WTC11 (cell line): ENCODE results near the gene PTCSC3.

Experiments
- FOXK1 ChIP-seq: sonication (generic); formaldehyde crosslinking; IDR thresholded peaks from 2 replicates; pipeline ENCODE4 v1.8.0; 2022; ENCODE audit warnings: mild to moderate bottlenecking, moderate library complexity, missing genetic modification reagents
- TEAD4 ChIP-seq: sonication (generic); formaldehyde crosslinking; IDR thresholded peaks from 2 replicates; pipeline ENCODE4 v1.8.0; 2022; ENCODE audit warnings: mild to moderate bottlenecking, missing genetic modification reagents
- TP53 ChIP-seq: sonication (generic); formaldehyde crosslinking; IDR thresholded peaks from 2 replicates; pipeline ENCODE4 v1.8.1; 2023; ENCODE audit warnings: mild to moderate bottlenecking, missing genetic modification reagents
- ZNF219 ChIP-seq: sonication (generic); formaldehyde crosslinking; IDR thresholded peaks from 2 replicates; pipeline ENCODE4 v1.8.0; 2023; ENCODE audit warnings: missing genetic modification reagents, mild to moderate bottlenecking, borderline replicate concordance
- TF ChIP-seq, protein P1 (sequence below): fragments of 200-600 bp; IDR thresholded peaks from 2 replicates; pipeline ENCODE4 v1.8.0; 2022; ENCODE audit warnings: antibody characterized with exemption
- TF ChIP-seq, protein P2 (sequence below): sonication (generic); formaldehyde crosslinking; IDR thresholded peaks from 2 replicates; pipeline ENCODE4 v1.8.1; 2022; ENCODE audit warnings: low read depth, missing genetic modification reagents, borderline replicate concordance
- TF ChIP-seq, protein P3 (sequence below): sonication (generic); formaldehyde crosslinking; IDR thresholded peaks from 2 replicates; pipeline ENCODE4 v1.8.0; 2022; ENCODE audit warnings: missing genetic modification reagents
- TF ChIP-seq, protein P4 (sequence below): sonication (generic); formaldehyde crosslinking; IDR thresholded peaks from 2 replicates; pipeline ENCODE4 v1.8.1; 2023; ENCODE audit warnings: mild to moderate bottlenecking, missing genetic modification reagents
- TF ChIP-seq, protein P5 (sequence below): sonication (generic); formaldehyde crosslinking; IDR thresholded peaks from 2 replicates; pipeline ENCODE4 v1.8.0; 2022; ENCODE audit warnings: mild to moderate bottlenecking, missing genetic modification reagents
- TF ChIP-seq, protein P6 (sequence below): sonication (generic); formaldehyde crosslinking; conservative IDR thresholded peaks from 2 replicates; pipeline ENCODE4 v1.8.1; 2022; ENCODE audit warnings: mild to moderate bottlenecking, missing genetic modification reagents
- TF ChIP-seq, protein P7 (sequence below): sonication (generic); formaldehyde crosslinking; IDR thresholded peaks from 2 replicates; pipeline ENCODE4 v1.8.0; 2023; ENCODE audit warnings: missing genetic modification reagents

DNA sequence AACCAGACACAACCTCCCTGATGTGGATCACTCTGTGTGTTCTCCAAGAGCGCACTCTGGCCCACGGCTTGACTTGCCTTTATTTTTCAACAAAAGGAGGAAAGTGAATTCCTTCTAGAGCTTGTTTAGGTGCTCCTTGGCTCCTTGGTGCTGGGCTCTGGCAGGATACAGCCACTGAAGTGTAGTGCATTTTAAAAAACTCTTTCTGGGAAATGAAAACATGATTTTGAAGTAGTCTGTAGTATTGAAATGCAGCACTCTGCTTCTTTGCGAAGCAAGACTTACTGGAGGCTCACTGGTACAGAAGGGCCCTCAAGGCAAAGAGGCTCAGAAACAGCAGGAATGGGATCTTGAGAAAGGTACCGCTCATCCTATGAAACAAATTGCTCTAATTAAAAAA is 81.6 kb downstream of the PTCSC3 start:
- TF ChIP-seq, protein P1, sequence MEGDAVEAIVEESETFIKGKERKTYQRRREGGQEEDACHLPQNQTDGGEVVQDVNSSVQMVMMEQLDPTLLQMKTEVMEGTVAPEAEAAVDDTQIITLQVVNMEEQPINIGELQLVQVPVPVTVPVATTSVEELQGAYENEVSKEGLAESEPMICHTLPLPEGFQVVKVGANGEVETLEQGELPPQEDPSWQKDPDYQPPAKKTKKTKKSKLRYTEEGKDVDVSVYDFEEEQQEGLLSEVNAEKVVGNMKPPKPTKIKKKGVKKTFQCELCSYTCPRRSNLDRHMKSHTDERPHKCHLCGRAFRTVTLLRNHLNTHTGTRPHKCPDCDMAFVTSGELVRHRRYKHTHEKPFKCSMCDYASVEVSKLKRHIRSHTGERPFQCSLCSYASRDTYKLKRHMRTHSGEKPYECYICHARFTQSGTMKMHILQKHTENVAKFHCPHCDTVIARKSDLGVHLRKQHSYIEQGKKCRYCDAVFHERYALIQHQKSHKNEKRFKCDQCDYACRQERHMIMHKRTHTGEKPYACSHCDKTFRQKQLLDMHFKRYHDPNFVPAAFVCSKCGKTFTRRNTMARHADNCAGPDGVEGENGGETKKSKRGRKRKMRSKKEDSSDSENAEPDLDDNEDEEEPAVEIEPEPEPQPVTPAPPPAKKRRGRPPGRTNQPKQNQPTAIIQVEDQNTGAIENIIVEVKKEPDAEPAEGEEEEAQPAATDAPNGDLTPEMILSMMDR = no peak
- TF ChIP-seq, protein P2, sequence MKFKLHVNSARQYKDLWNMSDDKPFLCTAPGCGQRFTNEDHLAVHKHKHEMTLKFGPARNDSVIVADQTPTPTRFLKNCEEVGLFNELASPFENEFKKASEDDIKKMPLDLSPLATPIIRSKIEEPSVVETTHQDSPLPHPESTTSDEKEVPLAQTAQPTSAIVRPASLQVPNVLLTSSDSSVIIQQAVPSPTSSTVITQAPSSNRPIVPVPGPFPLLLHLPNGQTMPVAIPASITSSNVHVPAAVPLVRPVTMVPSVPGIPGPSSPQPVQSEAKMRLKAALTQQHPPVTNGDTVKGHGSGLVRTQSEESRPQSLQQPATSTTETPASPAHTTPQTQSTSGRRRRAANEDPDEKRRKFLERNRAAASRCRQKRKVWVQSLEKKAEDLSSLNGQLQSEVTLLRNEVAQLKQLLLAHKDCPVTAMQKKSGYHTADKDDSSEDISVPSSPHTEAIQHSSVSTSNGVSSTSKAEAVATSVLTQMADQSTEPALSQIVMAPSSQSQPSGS (CRISPR knock-in tag) = no peak
- TF ChIP-seq, protein P3, sequence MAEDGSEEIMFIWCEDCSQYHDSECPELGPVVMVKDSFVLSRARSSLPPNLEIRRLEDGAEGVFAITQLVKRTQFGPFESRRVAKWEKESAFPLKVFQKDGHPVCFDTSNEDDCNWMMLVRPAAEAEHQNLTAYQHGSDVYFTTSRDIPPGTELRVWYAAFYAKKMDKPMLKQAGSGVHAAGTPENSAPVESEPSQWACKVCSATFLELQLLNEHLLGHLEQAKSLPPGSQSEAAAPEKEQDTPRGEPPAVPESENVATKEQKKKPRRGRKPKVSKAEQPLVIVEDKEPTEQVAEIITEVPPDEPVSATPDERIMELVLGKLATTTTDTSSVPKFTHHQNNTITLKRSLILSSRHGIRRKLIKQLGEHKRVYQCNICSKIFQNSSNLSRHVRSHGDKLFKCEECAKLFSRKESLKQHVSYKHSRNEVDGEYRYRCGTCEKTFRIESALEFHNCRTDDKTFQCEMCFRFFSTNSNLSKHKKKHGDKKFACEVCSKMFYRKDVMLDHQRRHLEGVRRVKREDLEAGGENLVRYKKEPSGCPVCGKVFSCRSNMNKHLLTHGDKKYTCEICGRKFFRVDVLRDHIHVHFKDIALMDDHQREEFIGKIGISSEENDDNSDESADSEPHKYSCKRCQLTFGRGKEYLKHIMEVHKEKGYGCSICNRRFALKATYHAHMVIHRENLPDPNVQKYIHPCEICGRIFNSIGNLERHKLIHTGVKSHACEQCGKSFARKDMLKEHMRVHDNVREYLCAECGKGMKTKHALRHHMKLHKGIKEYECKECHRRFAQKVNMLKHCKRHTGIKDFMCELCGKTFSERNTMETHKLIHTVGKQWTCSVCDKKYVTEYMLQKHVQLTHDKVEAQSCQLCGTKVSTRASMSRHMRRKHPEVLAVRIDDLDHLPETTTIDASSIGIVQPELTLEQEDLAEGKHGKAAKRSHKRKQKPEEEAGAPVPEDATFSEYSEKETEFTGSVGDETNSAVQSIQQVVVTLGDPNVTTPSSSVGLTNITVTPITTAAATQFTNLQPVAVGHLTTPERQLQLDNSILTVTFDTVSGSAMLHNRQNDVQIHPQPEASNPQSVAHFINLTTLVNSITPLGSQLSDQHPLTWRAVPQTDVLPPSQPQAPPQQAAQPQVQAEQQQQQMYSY = no peak
- TF ChIP-seq FOXK1 (CRISPR knock-in tag) = no peak
- TF ChIP-seq ZNF219 = no peak
- TF ChIP-seq, protein P4, sequence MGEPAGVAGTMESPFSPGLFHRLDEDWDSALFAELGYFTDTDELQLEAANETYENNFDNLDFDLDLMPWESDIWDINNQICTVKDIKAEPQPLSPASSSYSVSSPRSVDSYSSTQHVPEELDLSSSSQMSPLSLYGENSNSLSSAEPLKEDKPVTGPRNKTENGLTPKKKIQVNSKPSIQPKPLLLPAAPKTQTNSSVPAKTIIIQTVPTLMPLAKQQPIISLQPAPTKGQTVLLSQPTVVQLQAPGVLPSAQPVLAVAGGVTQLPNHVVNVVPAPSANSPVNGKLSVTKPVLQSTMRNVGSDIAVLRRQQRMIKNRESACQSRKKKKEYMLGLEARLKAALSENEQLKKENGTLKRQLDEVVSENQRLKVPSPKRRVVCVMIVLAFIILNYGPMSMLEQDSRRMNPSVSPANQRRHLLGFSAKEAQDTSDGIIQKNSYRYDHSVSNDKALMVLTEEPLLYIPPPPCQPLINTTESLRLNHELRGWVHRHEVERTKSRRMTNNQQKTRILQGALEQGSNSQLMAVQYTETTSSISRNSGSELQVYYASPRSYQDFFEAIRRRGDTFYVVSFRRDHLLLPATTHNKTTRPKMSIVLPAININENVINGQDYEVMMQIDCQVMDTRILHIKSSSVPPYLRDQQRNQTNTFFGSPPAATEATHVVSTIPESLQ (CRISPR knock-in tag) = no peak
- TF ChIP-seq, protein P5, sequence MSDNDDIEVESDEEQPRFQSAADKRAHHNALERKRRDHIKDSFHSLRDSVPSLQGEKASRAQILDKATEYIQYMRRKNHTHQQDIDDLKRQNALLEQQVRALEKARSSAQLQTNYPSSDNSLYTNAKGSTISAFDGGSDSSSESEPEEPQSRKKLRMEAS (CRISPR knock-in tag) = no peak
- TF ChIP-seq, protein P6, sequence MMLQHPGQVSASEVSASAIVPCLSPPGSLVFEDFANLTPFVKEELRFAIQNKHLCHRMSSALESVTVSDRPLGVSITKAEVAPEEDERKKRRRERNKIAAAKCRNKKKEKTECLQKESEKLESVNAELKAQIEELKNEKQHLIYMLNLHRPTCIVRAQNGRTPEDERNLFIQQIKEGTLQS (CRISPR knock-in tag) = no peak
- no peak for TF ChIP-seq TP53 (CRISPR knock-in tag)
- no peak for TF ChIP-seq TEAD4 (CRISPR knock-in tag)
- TF ChIP-seq, protein P7, sequence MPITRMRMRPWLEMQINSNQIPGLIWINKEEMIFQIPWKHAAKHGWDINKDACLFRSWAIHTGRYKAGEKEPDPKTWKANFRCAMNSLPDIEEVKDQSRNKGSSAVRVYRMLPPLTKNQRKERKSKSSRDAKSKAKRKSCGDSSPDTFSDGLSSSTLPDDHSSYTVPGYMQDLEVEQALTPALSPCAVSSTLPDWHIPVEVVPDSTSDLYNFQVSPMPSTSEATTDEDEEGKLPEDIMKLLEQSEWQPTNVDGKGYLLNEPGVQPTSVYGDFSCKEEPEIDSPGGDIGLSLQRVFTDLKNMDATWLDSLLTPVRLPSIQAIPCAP (CRISPR knock-in tag) = no peak
